Mucosa of descending colon (tissue), 3 donors: ENCODE results near the gene POGZ. TPM values are rescaled to one million over a fixed set of nuclear protein-coding genes. Genes with fewer than 3 reads are reported as not detected.

ENCODE experiments used
- ATAC-seq: fragments of 200-7000 bp; cut with Tn5 transposase; one replicate; pipeline ENCODE4 v1.9.1; 2020; ENCODE audit warnings: mild to moderate bottlenecking, moderate library complexity
- DNase-seq, 3 donors: peaks; one replicate each; pipeline ENCODE4 v3.0.0-alpha.2; 2020
- H3K36me3 ChIP-seq: fragments of 200-600 bp; one replicate; pipeline ENCODE4 v1.8.0; 2021; ENCODE audit warnings: low read depth, mild to moderate bottlenecking
- H3K4me1 ChIP-seq: fragments of 200-600 bp; one replicate; pipeline ENCODE4 v1.8.0; 2021; ENCODE audit warnings: low read depth, mild to moderate bottlenecking
- H3K4me3 ChIP-seq: fragments of 200-600 bp; one replicate; pipeline ENCODE4 v1.8.0; 2021; ENCODE audit warnings: mild to moderate bottlenecking
- H3K9me3 ChIP-seq: fragments of 200-600 bp; one replicate; pipeline ENCODE4 v1.8.0; 2021; ENCODE audit warnings: mild to moderate bottlenecking
- intact Hi-C, 2 donors: fragments of 100-400 bp; cut with DNase I in 1 of 2; cut with micrococcal nuclease in 1 of 2; formaldehyde crosslinking; loops; one replicate each; pipeline versions ENCODE4 v1.11.0 to v1.11.1; 2022; cut with DNase I, micrococcal nuclease
- total RNA-seq, 3 donors: library from RNA; stranded (reverse); fragmentation: NEBNext Ultra II Directional in 2 of 3; extraction: Animal tissue kit (Norgen Biotek cat#: 25700) in 2 of 3; gene quantifications; one replicate each; pipeline versions ENCODE4 v1.2.1 to v1.2.4, GENCODE V29; 2021 to 2023
- TF ChIP-seq, protein P1 (sequence below): fragments of 200-600 bp; IDR thresholded peaks from one replicate; pipeline ENCODE4 v1.8.0; 2022; ENCODE audit warnings: antibody characterized with exemption, mild to moderate bottlenecking
- donor health status: DM: no; HTN: no; CAD: no; lungs with moderate emphysema.
- donor health status: DM: no; HTN: no; CAD: no.
- donor health status: DM: no; HTN: yes; CAD: no.

The POGZ gene
- total RNA-seq, 3 donors from 2014 or later, result 60.4 to 106 (median 77.7) TPM

- TF ChIP-seq, protein P1, sequence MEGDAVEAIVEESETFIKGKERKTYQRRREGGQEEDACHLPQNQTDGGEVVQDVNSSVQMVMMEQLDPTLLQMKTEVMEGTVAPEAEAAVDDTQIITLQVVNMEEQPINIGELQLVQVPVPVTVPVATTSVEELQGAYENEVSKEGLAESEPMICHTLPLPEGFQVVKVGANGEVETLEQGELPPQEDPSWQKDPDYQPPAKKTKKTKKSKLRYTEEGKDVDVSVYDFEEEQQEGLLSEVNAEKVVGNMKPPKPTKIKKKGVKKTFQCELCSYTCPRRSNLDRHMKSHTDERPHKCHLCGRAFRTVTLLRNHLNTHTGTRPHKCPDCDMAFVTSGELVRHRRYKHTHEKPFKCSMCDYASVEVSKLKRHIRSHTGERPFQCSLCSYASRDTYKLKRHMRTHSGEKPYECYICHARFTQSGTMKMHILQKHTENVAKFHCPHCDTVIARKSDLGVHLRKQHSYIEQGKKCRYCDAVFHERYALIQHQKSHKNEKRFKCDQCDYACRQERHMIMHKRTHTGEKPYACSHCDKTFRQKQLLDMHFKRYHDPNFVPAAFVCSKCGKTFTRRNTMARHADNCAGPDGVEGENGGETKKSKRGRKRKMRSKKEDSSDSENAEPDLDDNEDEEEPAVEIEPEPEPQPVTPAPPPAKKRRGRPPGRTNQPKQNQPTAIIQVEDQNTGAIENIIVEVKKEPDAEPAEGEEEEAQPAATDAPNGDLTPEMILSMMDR, result no peak
- intact Hi-C loops, result no loop called here
These were observed 50.4 kb downstream of the POGZ start for GRCh38 chr1:151408891-151409290.

DNA sequence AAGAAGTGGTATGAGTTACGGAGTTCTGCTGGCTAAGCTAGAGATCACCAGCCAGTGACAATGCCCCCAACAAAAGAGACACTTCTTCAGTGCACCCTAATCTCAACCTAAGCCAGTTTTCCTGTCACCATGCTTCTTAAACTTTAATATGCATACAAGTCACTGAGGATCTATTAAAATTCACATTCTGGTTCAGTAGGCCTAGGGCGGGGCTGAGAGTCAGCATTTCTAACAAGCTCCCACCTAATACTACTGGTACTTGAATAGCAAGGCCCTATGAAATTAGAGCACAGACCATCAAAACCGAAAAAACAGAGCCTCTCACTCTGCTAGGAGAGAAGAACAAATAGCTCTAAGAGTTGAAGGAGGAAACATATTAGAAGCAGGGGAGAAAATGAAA, 52.0 kb downstream of the POGZ start:
- H3K4me3 ChIP-seq, result no peak overlapping the region
- peaks cover 2% of the 10 kb centered on the region for H3K4me1 ChIP-seq
- no peak for DNase-seq
- no peaks in the 10 kb centered on the region for H3K9me3 ChIP-seq
- intact Hi-C loops, result no loop called here
- TF ChIP-seq, protein P1, result no peak
- no peak for ATAC-seq
- peaks cover 18% of the 10 kb centered on the region for H3K36me3 ChIP-seq

More at GRCh38 chr1:151408891-151409290, 50.4 kb downstream of the POGZ start:
- H3K4me3 ChIP-seq, result no peak overlapping the region
- H3K9me3 ChIP-seq, result no peaks in the 10 kb centered on the region
- ATAC-seq (no peak), DNase-seq (no peak)
- H3K4me1 ChIP-seq, result no peaks in the 10 kb centered on the region
- peaks cover 16% of the 10 kb centered on the region for H3K36me3 ChIP-seq

DNA sequence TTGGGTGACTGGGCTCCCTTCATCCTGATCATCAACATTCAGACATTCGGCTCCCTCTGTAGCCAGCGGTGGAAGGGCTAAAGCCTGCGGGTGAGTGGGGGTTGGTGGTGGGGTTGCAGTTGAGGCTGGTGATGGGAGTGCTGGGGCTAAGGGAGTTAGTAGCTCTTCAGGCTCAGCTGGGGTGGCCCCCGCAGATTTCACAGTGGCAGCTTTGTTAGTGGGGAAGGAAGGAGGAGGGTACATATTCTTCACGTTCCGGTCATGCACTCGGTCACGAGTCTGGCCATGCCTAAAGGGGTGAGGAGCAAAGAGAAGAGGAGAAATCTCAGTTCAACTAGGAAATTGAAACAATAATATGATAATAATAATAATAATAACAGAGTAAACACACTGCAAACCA, 53.1 kb downstream of the POGZ start:
- H3K4me3 ChIP-seq, result no peak overlapping the region
- ATAC-seq (no peak), DNase-seq (no peak)
- intact Hi-C loops, result no loop called here
- TF ChIP-seq, protein P1, result no peak
- H3K9me3 ChIP-seq, result no peaks in the 10 kb centered on the region
- peaks cover 6% of the 10 kb centered on the region for H3K4me1 ChIP-seq
- H3K36me3 ChIP-seq, result peaks cover 21% of the 10 kb centered on the region

GRCh38 chr1:151405187-151405951, 53.9 kb downstream of the POGZ start:
- TF ChIP-seq, protein P1, result no peak
- Histone ChIP-seq H3K4me3 (no peak overlapping the region), H3K36me3 (peaks cover 21% of the 10 kb centered on the region), H3K4me1 (peaks cover 12% of the 10 kb centered on the region), H3K9me3 (no peaks in the 10 kb centered on the region)
- ATAC-seq (no peak), DNase-seq (no peak)
- intact Hi-C loops, result no loop called here

DNA sequence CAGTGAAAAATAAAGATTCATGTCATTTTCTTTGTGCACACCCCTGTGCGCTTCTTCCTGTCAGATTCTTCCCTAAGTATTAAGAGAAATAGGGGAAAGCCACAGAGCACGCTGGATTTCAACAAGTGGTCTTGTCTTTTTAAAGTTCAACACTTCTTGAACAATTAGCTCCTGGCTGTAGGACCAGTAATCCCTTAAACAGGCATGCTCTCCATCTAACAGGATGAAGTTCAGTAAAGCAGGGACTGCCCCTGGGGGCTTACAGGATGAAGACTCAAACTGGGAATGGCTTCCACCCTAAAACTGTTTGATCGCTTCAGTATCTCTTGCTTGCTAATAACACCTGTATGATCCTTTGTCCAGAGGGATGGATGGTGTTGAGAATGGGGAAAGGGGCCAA, 55.7 kb downstream of the POGZ start:
- TF ChIP-seq, protein P1, result no peak
- Histone ChIP-seq H3K4me3 (no peak overlapping the region), H3K36me3 (peaks cover 16% of the 10 kb centered on the region), H3K4me1 (peaks cover 19% of the 10 kb centered on the region), H3K9me3 (no peaks in the 10 kb centered on the region)
- DNase-seq (no peak), ATAC-seq (no peak)
- intact Hi-C loops, result no loop called here
